GM19397 (cell line): ENCODE measurements around the gene OPCML.

Experiments used
- ATAC-seq: cut with Tn5 transposase; IDR thresholded peaks from one replicate; pipeline ENCODE4 v1.9.1; 2021; ENCODE audit warnings: mild to moderate bottlenecking, moderate library complexity; ENCODE audit not compliant: unreplicated experiment

Gene OPCML

GRCh38 chr11:132782102-132782501 is 750.2 kb downstream of the OPCML start:
- no peak for ATAC-seq

GRCh38 chr11:132780046-132780445 is 752.3 kb downstream of the OPCML start:
- ATAC-seq: no peak

- no peak for ATAC-seq
These were observed 752.8 kb downstream of the OPCML start for GRCh38 chr11:132779497-132779896.

GRCh38 chr11:132777067-132777975 is 755.0 kb downstream of the OPCML start:
- no peak for ATAC-seq

- no peak for ATAC-seq
These were observed 758.5 kb downstream of the OPCML start for GRCh38 chr11:132773751-132774150.

GRCh38 chr11:132772703-132773545 is 759.4 kb downstream of the OPCML start:
- ATAC-seq: no peak

- ATAC-seq: no peak
These were observed 760.6 kb downstream of the OPCML start for GRCh38 chr11:132771746-132772145.

GRCh38 chr11:132770829-132771530 is 761.3 kb downstream of the OPCML start:
- ATAC-seq: no peak

GRCh38 chr11:132763503-132763902 is 768.8 kb downstream of the OPCML start:
- ATAC-seq: no peak

- ATAC-seq: no peak
These were observed 776.4 kb downstream of the OPCML start for GRCh38 chr11:132755934-132756333.

GRCh38 chr11:132751516-132752250 is 780.6 kb downstream of the OPCML start:
- ATAC-seq: no peak

- ATAC-seq: no peak
These were observed 786.0 kb downstream of the OPCML start for GRCh38 chr11:132746305-132746704.

GRCh38 chr11:132745306-132745705 is 787.0 kb downstream of the OPCML start:
- ATAC-seq: no peak

GRCh38 chr11:132744771-132745170 is 787.5 kb downstream of the OPCML start:
- no peak for ATAC-seq

- ATAC-seq: no peak
These were observed 788.7 kb downstream of the OPCML start for GRCh38 chr11:132743601-132744000.

GRCh38 chr11:132742929-132743328 is 789.4 kb downstream of the OPCML start:
- no peak for ATAC-seq

GRCh38 chr11:132734217-132734616 is 798.1 kb downstream of the OPCML start:
- no peak for ATAC-seq

GRCh38 chr11:132728026-132728425 is 804.3 kb downstream of the OPCML start:
- ATAC-seq: no peak

GRCh38 chr11:132721526-132721925 is 810.8 kb downstream of the OPCML start:
- ATAC-seq: no peak

GRCh38 chr11:132719684-132720083 is 812.6 kb downstream of the OPCML start:
- no peak for ATAC-seq
